HUDEP-2 (cell line): Measurements from ENCODE around the gene PVR.
"Not testable (repeated sequence)": the region's sequence is repeated elsewhere in the genome, so short reads cannot be mapped to it uniquely, and the experiment has no call there.

Source experiments
- DNase-seq, 76 experiments: peaks; one replicate each; lab custom pipeline; 2025; ENCODE audit not compliant: unreplicated experiment in 76 of 76; lab: John Stamatoyannopoulos, UW

PVR gene

GRCh38 chr19:44617110-44617880 lies 26.4 kb upstream of the PVR start:
- no peak for DNase-seq

- DNase-seq, result no peak
Observed at GRCh38 chr19:44618640-44619357, 24.9 kb upstream of the PVR start.

GRCh38 chr19:44620667-44621066 lies 23.0 kb upstream of the PVR start:
- no peak for DNase-seq

GRCh38 chr19:44621367-44621766 lies 22.3 kb upstream of the PVR start:
- DNase-seq, result no peak

- no peak for DNase-seq
Observed at GRCh38 chr19:44623080-44623479, 20.6 kb upstream of the PVR start.

GRCh38 chr19:44623626-44624025 lies 20.1 kb upstream of the PVR start:
- DNase-seq, result no peak

GRCh38 chr19:44624840-44625354 lies 18.8 kb upstream of the PVR start:
- no peak for DNase-seq

- DNase-seq, result not testable (repeated sequence)
Observed at GRCh38 chr19:44625637-44626036, 18.1 kb upstream of the PVR start.

- DNase-seq, result no peak
Observed at GRCh38 chr19:44626048-44626624, 17.6 kb upstream of the PVR start.

GRCh38 chr19:44627631-44628030 lies 16.1 kb upstream of the PVR start:
- no peak for DNase-seq

- DNase-seq, result no peak
Observed at GRCh38 chr19:44628793-44629192, 14.9 kb upstream of the PVR start.

- not testable (repeated sequence) for DNase-seq
Observed at GRCh38 chr19:44631611-44632010, 12.1 kb upstream of the PVR start.

GRCh38 chr19:44634058-44634457 lies 9.7 kb upstream of the PVR start:
- DNase-seq, result not testable (repeated sequence)

GRCh38 chr19:44634785-44635184 lies 8.9 kb upstream of the PVR start:
- no peak for DNase-seq

GRCh38 chr19:44635581-44636438 lies 7.9 kb upstream of the PVR start:
- no peak for DNase-seq

GRCh38 chr19:44636439-44637389 lies 7.0 kb upstream of the PVR start:
- no peak for DNase-seq

- no peak for DNase-seq
Observed at GRCh38 chr19:44637390-44637764, 6.3 kb upstream of the PVR start.

- DNase-seq, result no peak
Observed at GRCh38 chr19:44640518-44640917, 3.2 kb upstream of the PVR start.

GRCh38 chr19:44641501-44642265 lies 2.0 kb upstream of the PVR start:
- no peak for DNase-seq
